ENCODE measurements around the gene XPA. TPM values are rescaled to one million over a fixed set of nuclear protein-coding genes. Genes with fewer than 3 reads are reported as not detected.

Gene XPA
- total and polyA plus RNA-seq, 2 of the 13 experiments (the other 11 are each of a cell fraction or from before 2014, with no cell fraction given) = 2.3 to 15.2 TPM

GRCh38 chr9:97636903-97637302 lies 60.2 kb downstream of the XPA start (continued):
- no peak for TF ChIP-seq PRDM15 (CRISPR knock-in tag; IDR thresholded peaks at IDR 0.05)
- TF ChIP-seq ZNF34 (CRISPR knock-in tag; IDR thresholded peaks at IDR 0.05; ENCODE audit: borderline replicate concordance) = no peak
- no peak for TF ChIP-seq AKNA (CRISPR knock-in tag; IDR thresholded peaks at IDR 0.05; ENCODE audit: borderline replicate concordance)
- no peak for TF ChIP-seq SRSF9 (IDR thresholded peaks at IDR 0.05; ENCODE audit: borderline replicate concordance, insufficient read depth, low read depth, low read length, poor library complexity, severe bottlenecking)
- no peak for TF ChIP-seq CREB3 (CRISPR knock-in tag; IDR thresholded peaks at IDR 0.05)

Measured in HepG2 (cell line).